Measurements from ENCODE around the gene CPLX3. TPM values are rescaled to one million over a fixed set of nuclear protein-coding genes. Genes with fewer than 3 reads are reported as not detected.

The CPLX3 gene
- total and polyA plus RNA-seq, 9 donors: not detected

- Histone ChIP-seq H3K36me3 (ENCODE audit: control insufficient read depth, insufficient read depth, low read length) (peaks cover 20% of the 10 kb centered on the region), H3K4me3 (ENCODE audit: low read length) (no peak overlapping the region), H3K27ac (ENCODE audit: low read length) (no peak overlapping the region), H3K27me3 (ENCODE audit: control insufficient read depth, insufficient read depth, low read length) (no peaks in the 10 kb centered on the region), H3K9me3 (replicated peaks; ENCODE audit: control insufficient read depth, low read depth, low read length) (no peaks in the 10 kb centered on the region), H3K4me1 (ENCODE audit: control insufficient read depth, insufficient read depth, low read length) (no peaks in the 10 kb centered on the region)
- 63% methylated on average over 5 of the region's 5 CpGs for WGBS (ENCODE audit: insufficient coverage)
- DNase-seq: no peak
These were observed 19.1 kb upstream of the CPLX3 start for GRCh38 chr15:74807282-74807681.

- Histone ChIP-seq H3K27me3 (ENCODE audit: control insufficient read depth, insufficient read depth, low read length) (peaks cover 2% of the 10 kb centered on the region), H3K27ac (ENCODE audit: low read length) (no peak overlapping the region), H3K4me1 (ENCODE audit: control insufficient read depth, insufficient read depth, low read length) (peaks cover 2% of the 10 kb centered on the region), H3K4me3 (ENCODE audit: low read length) (no peak overlapping the region), H3K9me3 (replicated peaks; ENCODE audit: control insufficient read depth, low read depth, low read length) (no peaks in the 10 kb centered on the region), H3K36me3 (ENCODE audit: control insufficient read depth, insufficient read depth, low read length) (peaks cover 10% of the 10 kb centered on the region)
- WGBS (ENCODE audit: insufficient coverage): 72% methylated on average over 16 of the region's 18 CpGs
- DNase-seq: no peak
These were observed 18.2 kb upstream of the CPLX3 start for GRCh38 chr15:74808078-74808839.

- 51% methylated on average over 3 of the region's 4 CpGs for WGBS (ENCODE audit: insufficient coverage)
- no peak for DNase-seq
These were observed 17.6 kb upstream of the CPLX3 start for GRCh38 chr15:74808840-74809229.

GRCh38 chr15:74809242-74809641, 17.2 kb upstream of the CPLX3 start:
- Histone ChIP-seq H3K36me3 (ENCODE audit: control insufficient read depth, insufficient read depth, low read length) (peaks cover under 1% of the 10 kb centered on the region), H3K4me1 (ENCODE audit: control insufficient read depth, insufficient read depth, low read length) (peaks cover 2% of the 10 kb centered on the region), H3K4me3 (ENCODE audit: low read length) (no peak overlapping the region), H3K9me3 (replicated peaks; ENCODE audit: control insufficient read depth, low read depth, low read length) (no peaks in the 10 kb centered on the region), H3K27me3 (ENCODE audit: control insufficient read depth, insufficient read depth, low read length) (peaks cover 2% of the 10 kb centered on the region), H3K27ac (ENCODE audit: low read length) (no peak overlapping the region)
- no peak for DNase-seq
- 78% methylated on average over 5 of the region's 5 CpGs for WGBS (ENCODE audit: insufficient coverage)

More at GRCh38 chr15:74808840-74809229, 17.6 kb upstream of the CPLX3 start:
- H3K4me1 ChIP-seq (ENCODE audit: control insufficient read depth, insufficient read depth, low read length): peaks cover 2% of the 10 kb centered on the region
- peaks cover 2% of the 10 kb centered on the region for H3K27me3 ChIP-seq (ENCODE audit: control insufficient read depth, insufficient read depth, low read length)
- H3K27ac ChIP-seq (ENCODE audit: low read length): no peak overlapping the region
- no peaks in the 10 kb centered on the region for H3K9me3 ChIP-seq (replicated peaks; ENCODE audit: control insufficient read depth, low read depth, low read length)
- peaks cover 4% of the 10 kb centered on the region for H3K36me3 ChIP-seq (ENCODE audit: control insufficient read depth, insufficient read depth, low read length)
- H3K4me3 ChIP-seq (ENCODE audit: low read length): no peak overlapping the region

- Histone ChIP-seq H3K9me3 (replicated peaks; ENCODE audit: control insufficient read depth, low read depth, low read length) (no peaks in the 10 kb centered on the region), H3K4me3 (ENCODE audit: low read length) (no peak overlapping the region), H3K36me3 (ENCODE audit: control insufficient read depth, insufficient read depth, low read length) (no peaks in the 10 kb centered on the region), H3K4me1 (ENCODE audit: control insufficient read depth, insufficient read depth, low read length) (peaks cover 2% of the 10 kb centered on the region), H3K27ac (ENCODE audit: low read length) (no peak overlapping the region), H3K27me3 (ENCODE audit: control insufficient read depth, insufficient read depth, low read length) (peaks cover 2% of the 10 kb centered on the region)
- WGBS (ENCODE audit: insufficient coverage): no CpG with 5 or more reads among the region's 3 CpGs
- no peak for DNase-seq
These were observed 16.5 kb upstream of the CPLX3 start for GRCh38 chr15:74809956-74810355.

- 38% methylated on average over 6 of the region's 12 CpGs for WGBS (ENCODE audit: insufficient coverage)
- H3K4me3 ChIP-seq (ENCODE audit: low read length): no peak within 1 kb of the TSS
These were observed 13.9 kb upstream of the CPLX3 start, which contains the start of gene LMAN1L for GRCh38 chr15:74812533-74812932. TSS of gene LMAN1L (plus strand) at chr15:74812835. CDS start at chr15:74812855, 20 bp downstream.

GRCh38 chr15:74815121-74815934, 11.1 kb upstream of the CPLX3 start:
- no peak overlapping the region for H3K27ac ChIP-seq (ENCODE audit: low read length)
- peaks cover 4% of the 10 kb centered on the region for H3K4me1 ChIP-seq (ENCODE audit: control insufficient read depth, insufficient read depth, low read length)
- 79% methylated on average over 7 of the region's 10 CpGs for WGBS (ENCODE audit: insufficient coverage)
- H3K36me3 ChIP-seq (ENCODE audit: control insufficient read depth, insufficient read depth, low read length): no peaks in the 10 kb centered on the region
- no peak for DNase-seq
- no peak overlapping the region for H3K4me3 ChIP-seq (ENCODE audit: low read length)
- peaks cover 7% of the 10 kb centered on the region for H3K27me3 ChIP-seq (ENCODE audit: control insufficient read depth, insufficient read depth, low read length)
- H3K9me3 ChIP-seq (replicated peaks; ENCODE audit: control insufficient read depth, low read depth, low read length): no peaks in the 10 kb centered on the region

More at GRCh38 chr15:74812533-74812932, 13.9 kb upstream of the CPLX3 start, which contains the start of gene LMAN1L:
- DNase-seq: no peak
- Histone ChIP-seq H3K27ac (ENCODE audit: low read length) (no peak within 1 kb of the TSS), H3K4me1 (ENCODE audit: control insufficient read depth, insufficient read depth, low read length) (peaks cover 2% of the 10 kb centered on the region), H3K27me3 (ENCODE audit: control insufficient read depth, insufficient read depth, low read length) (peaks cover 2% of the 10 kb centered on the region), H3K36me3 (ENCODE audit: control insufficient read depth, insufficient read depth, low read length) (no peaks in the 10 kb centered on the region), H3K9me3 (replicated peaks; ENCODE audit: control insufficient read depth, low read depth, low read length) (no peaks in the 10 kb centered on the region)

GRCh38 chr15:74815961-74816360, 10.5 kb upstream of the CPLX3 start:
- Histone ChIP-seq H3K27ac (ENCODE audit: low read length) (no peak overlapping the region), H3K4me3 (ENCODE audit: low read length) (no peak overlapping the region), H3K9me3 (replicated peaks; ENCODE audit: control insufficient read depth, low read depth, low read length) (no peaks in the 10 kb centered on the region), H3K36me3 (ENCODE audit: control insufficient read depth, insufficient read depth, low read length) (no peaks in the 10 kb centered on the region), H3K27me3 (ENCODE audit: control insufficient read depth, insufficient read depth, low read length) (peaks cover 7% of the 10 kb centered on the region), H3K4me1 (ENCODE audit: control insufficient read depth, insufficient read depth, low read length) (peaks cover 4% of the 10 kb centered on the region)
- 82% methylated on average over 12 of the region's 15 CpGs for WGBS (ENCODE audit: insufficient coverage)
- DNase-seq: no peak

- no peak overlapping the region for H3K4me3 ChIP-seq (ENCODE audit: low read length)
- WGBS (ENCODE audit: insufficient coverage): 34% methylated on average over 8 of the region's 19 CpGs
- no peak for DNase-seq
- peaks cover 9% of the 10 kb centered on the region for H3K27me3 ChIP-seq (ENCODE audit: control insufficient read depth, insufficient read depth, low read length)
- H3K27ac ChIP-seq (ENCODE audit: low read length): no peak overlapping the region
- no peaks in the 10 kb centered on the region for H3K36me3 ChIP-seq (ENCODE audit: control insufficient read depth, insufficient read depth, low read length)
- H3K4me1 ChIP-seq (ENCODE audit: control insufficient read depth, insufficient read depth, low read length): peaks cover 4% of the 10 kb centered on the region
- no peaks in the 10 kb centered on the region for H3K9me3 ChIP-seq (replicated peaks; ENCODE audit: control insufficient read depth, low read depth, low read length)
These were observed 9.6 kb upstream of the CPLX3 start for GRCh38 chr15:74816624-74817369.

GRCh38 chr15:74817370-74817737, 9.1 kb upstream of the CPLX3 start:
- H3K27me3 ChIP-seq (ENCODE audit: control insufficient read depth, insufficient read depth, low read length): peaks cover 12% of the 10 kb centered on the region
- no peak for DNase-seq
- WGBS (ENCODE audit: insufficient coverage): 14% methylated on average over 8 of the region's 9 CpGs
- no peaks in the 10 kb centered on the region for H3K9me3 ChIP-seq (replicated peaks; ENCODE audit: control insufficient read depth, low read depth, low read length)
- H3K27ac ChIP-seq (ENCODE audit: low read length): no peak overlapping the region
- peaks cover 4% of the 10 kb centered on the region for H3K4me1 ChIP-seq (ENCODE audit: control insufficient read depth, insufficient read depth, low read length)
- H3K36me3 ChIP-seq (ENCODE audit: control insufficient read depth, insufficient read depth, low read length): no peaks in the 10 kb centered on the region
- H3K4me3 ChIP-seq (ENCODE audit: low read length): no peak overlapping the region

Data from muscle of leg (tissue), 11 donors.